Neuron (in vitro differentiated cells): ENCODE measurements around the gene PLB1.

Experiments used
- H2AFZ ChIP-seq: one replicate; pipeline ENCODE4 v1.6.1; 2013; ENCODE audit warnings: low read depth, mild to moderate bottlenecking, inconsistent platforms, low read length, moderate library complexity
- H3K27me3 ChIP-seq: one replicate; pipeline ENCODE4 v1.6.1; 2013; ENCODE audit warnings: low read length; ENCODE audit not compliant: insufficient read depth
- H3K36me3 ChIP-seq: one replicate; pipeline ENCODE4 v1.6.1; 2013; ENCODE audit warnings: low read length; ENCODE audit not compliant: insufficient read depth
- H3K4me1 ChIP-seq: one replicate; pipeline ENCODE4 v1.6.1; 2013; ENCODE audit warnings: low read length; ENCODE audit not compliant: insufficient read depth
- H3K4me3 ChIP-seq: 2 replicates; pipeline ENCODE4 v1.5.1; 2013; ENCODE audit warnings: mild to moderate bottlenecking, low read length, moderate library complexity
- H3K9me3 ChIP-seq: one replicate; pipeline ENCODE4 v1.6.1; 2013; ENCODE audit warnings: low read length

Gene PLB1

DNA sequence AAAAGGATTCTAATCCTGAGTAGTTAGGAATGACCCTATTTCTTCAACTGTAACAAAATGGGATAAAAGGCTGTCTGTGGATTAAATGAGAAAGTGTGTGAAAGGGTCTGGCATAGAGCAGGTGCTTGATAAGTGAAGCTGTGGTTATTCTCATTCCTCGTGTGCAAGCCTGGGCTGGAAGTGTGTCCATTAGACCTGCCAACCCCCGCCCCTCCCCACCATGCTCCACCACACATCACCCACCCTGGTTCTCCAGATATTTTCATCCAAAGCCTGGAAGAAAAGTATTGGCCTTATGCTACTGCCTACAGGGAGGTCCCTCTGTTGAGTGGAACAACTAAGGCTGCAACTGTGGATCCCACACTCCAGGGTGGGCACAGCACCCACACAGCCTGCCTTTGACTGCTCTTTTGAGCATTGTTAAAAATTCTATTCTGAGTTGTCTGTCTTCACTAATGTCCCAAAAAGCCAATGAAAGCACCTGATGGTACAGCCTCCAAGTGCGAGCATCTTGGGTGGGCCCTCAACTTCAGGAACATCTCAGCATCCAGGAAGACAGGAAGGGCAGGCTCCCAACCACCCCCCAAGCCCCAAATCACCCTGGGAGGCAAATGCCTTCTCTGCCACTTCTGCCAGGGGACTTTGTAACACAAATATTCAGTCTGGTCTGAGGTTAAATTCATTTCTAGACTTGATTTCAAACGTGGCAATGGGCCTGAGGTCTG is 153.0 kb downstream of the PLB1 start:
- no peaks in the 10 kb centered on the region for H3K27me3 ChIP-seq
- no peak overlapping the region for H2AFZ ChIP-seq
- H3K9me3 ChIP-seq: no peaks in the 10 kb centered on the region
- no peak overlapping the region for H3K4me3 ChIP-seq
- H3K36me3 ChIP-seq: no peaks in the 10 kb centered on the region
- peaks cover 38% of the 10 kb centered on the region for H3K4me1 ChIP-seq

DNA sequence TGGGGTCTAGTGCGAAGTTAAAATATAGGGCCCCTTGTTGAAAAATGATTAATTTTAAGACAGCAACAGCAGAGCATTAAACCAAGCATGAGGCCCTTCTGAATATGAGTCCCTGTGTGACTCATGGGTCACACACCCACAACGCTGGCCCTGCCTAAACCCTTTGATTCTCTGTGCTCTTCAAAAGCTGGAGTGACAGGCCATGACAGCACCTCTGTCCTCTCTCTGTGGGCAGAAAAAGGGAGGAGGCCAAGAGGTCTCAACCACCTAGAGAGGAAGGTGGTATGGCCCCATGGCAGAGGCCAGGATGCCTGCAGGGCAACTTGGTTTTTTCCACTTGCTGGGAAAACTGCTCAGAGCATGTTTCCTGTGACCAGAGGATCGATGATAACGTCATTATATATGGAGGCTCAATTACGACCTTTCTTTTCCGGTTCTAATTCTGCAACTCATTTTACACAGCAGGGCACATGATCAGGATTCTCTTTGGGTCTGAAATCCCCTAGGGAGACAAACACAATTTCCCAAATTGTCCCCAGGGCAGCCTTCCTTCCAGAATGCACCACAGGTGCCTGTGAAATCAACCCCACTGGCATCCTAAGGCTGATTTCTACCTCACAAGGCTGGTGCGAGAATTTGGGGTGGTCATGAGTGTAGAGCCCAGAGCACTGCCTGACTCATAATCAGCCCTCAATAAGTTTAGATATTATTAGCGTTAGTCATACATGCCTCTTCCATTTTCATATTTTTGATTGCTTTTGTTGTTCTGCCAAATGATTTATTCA is 153.8 kb downstream of the PLB1 start:
- Histone ChIP-seq H3K4me1 (peaks cover 30% of the 10 kb centered on the region), H2AFZ (no peak overlapping the region), H3K27me3 (no peaks in the 10 kb centered on the region)

DNA sequence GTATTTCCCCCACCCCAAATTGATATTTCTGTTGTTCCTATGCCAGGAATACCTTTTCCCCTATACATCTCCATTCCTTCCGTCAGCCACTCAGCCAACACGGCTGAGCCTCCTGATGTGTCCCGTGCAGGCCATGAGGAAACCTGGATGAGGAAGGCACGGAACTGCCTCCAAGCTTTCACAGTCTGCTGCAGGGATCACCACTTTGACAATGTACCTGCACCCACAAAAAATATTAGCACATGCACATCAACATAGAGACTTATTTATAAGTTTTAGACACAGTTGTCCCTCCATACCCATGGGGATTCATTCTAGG is 154.4 kb downstream of the PLB1 start:
- peaks cover 24% of the 10 kb centered on the region for H3K4me1 ChIP-seq
- no peaks in the 10 kb centered on the region for H3K36me3 ChIP-seq
- no peak overlapping the region for H2AFZ ChIP-seq
- H3K4me3 ChIP-seq: no peak overlapping the region
- H3K27me3 ChIP-seq: no peaks in the 10 kb centered on the region
- no peaks in the 10 kb centered on the region for H3K9me3 ChIP-seq

More for the DNA sequence above, 153.8 kb downstream of the PLB1 start:
- Histone ChIP-seq H3K9me3 (no peaks in the 10 kb centered on the region), H3K36me3 (no peaks in the 10 kb centered on the region), H3K4me3 (no peak overlapping the region)

DNA sequence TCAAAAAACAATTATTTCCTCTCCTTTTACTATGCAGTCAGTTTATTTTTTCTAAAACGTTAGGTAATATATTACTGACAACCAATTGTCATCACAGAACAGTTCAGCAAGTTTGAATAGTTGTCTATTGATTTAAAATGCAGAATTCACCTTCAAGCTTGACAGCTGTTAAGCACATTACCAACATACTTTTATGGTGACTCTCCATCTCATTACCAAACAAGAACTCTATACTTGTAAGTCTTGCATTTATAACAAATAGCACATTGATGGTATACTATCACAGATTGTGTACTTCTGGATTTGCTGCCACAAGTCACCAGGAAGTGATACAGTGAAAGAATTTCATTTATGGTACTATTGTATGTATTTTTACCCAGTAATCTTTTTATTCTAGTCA is 156.4 kb downstream of the PLB1 start:
- H3K4me3 ChIP-seq: no peak overlapping the region
- no peaks in the 10 kb centered on the region for H3K27me3 ChIP-seq
- H3K36me3 ChIP-seq: no peaks in the 10 kb centered on the region
- no peak overlapping the region for H2AFZ ChIP-seq
- peaks cover 21% of the 10 kb centered on the region for H3K4me1 ChIP-seq
- H3K9me3 ChIP-seq: no peaks in the 10 kb centered on the region

DNA sequence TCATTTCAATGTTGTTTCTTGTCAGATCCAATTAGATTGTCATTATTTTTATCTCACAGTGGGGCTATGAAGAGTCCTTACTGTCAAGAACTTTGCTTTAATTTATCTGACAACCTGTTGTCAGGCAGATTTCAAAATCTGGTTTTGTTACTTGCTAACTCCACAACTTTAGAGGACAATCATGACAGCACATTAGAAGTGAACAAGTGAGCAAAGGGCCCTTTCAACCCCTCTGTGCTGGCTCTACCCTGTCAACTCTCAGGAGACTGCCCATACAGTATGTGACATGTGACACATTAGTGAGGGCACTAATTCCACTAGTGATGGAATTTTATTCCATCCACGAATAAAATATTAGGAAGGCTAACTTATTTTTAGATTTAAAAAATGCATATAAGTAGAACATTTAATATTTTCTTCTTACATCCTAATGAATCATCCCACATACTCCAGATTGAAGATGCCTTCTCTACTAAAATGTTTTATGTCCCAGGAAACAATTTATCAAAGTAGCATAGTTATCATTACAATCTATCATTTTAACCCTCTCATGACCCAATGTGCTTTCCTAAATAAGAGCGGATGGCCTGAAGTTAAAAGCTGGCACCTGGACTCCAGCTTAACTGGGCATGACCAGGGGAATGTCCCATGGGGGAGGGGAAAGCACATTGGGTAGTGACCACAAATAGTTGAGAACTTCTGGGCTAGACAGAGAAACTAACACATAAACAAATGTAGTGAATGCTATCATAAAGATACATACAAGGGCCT is 158.2 kb downstream of the PLB1 start:
- Histone ChIP-seq H3K9me3 (no peaks in the 10 kb centered on the region), H3K4me1 (peaks cover 11% of the 10 kb centered on the region), H3K4me3 (no peak overlapping the region), H2AFZ (no peak overlapping the region), H3K27me3 (no peaks in the 10 kb centered on the region), H3K36me3 (no peaks in the 10 kb centered on the region)

DNA sequence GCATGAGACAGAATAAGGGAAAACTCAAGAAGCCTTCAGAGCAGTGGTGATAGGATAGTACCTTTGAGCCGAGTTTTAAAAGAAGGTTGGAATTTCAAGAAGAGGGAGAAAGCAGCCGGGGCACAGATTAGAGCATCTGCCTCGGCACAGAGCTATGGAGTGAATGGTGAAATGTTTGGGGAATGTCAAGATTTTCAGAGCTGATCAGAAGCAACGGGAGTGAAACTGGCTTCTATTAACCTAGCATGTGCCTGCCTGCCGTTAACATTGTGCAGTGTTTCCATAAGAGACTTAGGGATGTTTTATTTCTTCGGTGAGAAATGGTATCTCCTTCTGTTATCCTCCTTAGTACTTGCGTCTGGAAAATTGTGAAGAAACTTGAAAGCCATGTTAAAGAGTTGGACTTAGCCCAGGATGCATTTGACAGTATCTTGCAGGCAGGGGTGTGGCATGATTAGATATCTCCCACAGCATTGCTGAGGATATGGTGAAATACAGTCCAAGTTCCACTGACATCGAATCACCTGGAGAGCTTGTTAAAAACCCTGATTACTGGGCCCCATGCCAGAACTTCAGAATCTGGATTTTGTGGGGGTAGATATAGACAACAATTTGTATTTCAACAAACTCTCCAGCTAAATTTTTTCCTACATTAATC is 158.9 kb downstream of the PLB1 start:
- Histone ChIP-seq H3K9me3 (no peaks in the 10 kb centered on the region), H3K4me1 (peaks cover 4% of the 10 kb centered on the region), H3K4me3 (no peak overlapping the region), H2AFZ (no peak overlapping the region), H3K27me3 (no peaks in the 10 kb centered on the region), H3K36me3 (no peaks in the 10 kb centered on the region)

DNA sequence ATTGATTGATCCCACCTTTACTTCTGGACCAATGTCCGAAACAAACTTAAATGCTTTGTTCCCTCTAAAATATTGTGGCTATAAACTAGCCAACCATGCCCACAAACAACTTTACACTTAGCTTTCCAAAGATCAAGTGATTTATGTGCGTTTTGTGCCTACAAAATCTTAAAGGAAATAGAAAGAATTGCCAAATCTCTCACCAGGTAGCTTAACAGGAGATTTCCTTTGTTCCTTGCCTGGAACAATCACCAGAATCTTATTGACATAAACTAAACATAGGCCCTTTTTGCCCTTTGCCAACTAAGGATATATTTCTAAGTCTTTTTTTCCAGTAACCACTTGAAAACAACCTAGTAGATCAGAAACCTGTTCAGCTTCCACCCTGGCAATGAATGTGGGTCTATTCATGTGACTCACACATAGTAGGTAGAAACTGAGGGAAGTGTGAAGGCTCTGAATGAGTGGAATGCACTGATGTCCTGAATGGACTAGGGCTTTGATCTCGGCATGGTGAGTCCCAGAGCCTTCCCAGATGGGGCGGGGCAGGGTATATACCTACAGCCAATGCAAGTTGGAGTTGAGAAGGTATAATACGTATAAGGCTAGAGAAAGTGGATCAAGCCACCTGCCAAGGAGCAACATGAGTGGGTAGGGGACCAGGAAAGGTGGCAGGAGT is 161.2 kb downstream of the PLB1 start:
- no peaks in the 10 kb centered on the region for H3K9me3 ChIP-seq

DNA sequence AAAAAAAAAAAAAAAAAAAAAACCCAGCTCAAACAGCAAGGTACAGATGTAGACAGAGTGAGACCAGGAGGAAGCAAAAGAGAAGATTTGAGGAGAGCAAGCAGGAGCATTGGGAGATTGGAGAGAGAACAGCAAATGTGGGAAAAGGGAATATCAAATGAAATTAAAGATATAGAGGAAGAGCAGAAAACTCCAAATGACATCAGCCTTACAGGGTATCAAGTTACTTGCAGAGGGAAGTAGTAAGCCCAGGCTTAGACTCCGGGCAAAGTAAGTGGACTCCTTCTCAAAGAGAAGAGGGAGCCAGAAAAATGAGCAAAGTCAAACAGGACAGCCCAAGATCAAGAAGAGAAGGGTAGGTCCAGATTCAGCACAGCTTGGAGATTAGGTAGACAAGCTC is 162.5 kb downstream of the PLB1 start:
- Histone ChIP-seq H2AFZ (no peak overlapping the region), H3K36me3 (no peaks in the 10 kb centered on the region), H3K4me3 (no peak overlapping the region), H3K9me3 (no peaks in the 10 kb centered on the region), H3K4me1 (no peaks in the 10 kb centered on the region), H3K27me3 (no peaks in the 10 kb centered on the region)

More for the DNA sequence above, 161.2 kb downstream of the PLB1 start:
- Histone ChIP-seq H3K36me3 (no peaks in the 10 kb centered on the region), H3K4me1 (no peaks in the 10 kb centered on the region), H3K4me3 (no peak overlapping the region), H2AFZ (no peak overlapping the region), H3K27me3 (no peaks in the 10 kb centered on the region)

DNA sequence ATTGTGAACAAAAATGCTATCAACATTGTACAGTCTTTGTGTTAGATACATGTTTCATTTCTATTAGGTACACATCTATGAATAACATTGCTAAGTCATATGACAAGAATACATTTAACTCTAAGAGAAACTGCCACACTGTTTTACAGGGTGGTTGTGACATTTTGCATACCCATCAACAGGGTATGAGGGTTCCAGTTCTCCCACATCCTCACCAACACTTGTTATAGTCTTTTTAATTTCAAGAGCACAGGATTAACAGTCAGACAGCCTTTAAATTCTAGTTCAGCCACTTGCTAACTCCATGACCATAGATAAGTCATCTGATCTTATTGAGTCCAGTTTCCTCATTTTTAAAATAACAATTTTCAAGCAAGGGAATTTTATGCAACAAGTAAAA is 163.3 kb downstream of the PLB1 start:
- peaks cover 3% of the 10 kb centered on the region for H3K4me1 ChIP-seq
- no peaks in the 10 kb centered on the region for H3K9me3 ChIP-seq
- no peaks in the 10 kb centered on the region for H3K27me3 ChIP-seq
- H3K36me3 ChIP-seq: no peaks in the 10 kb centered on the region
- H3K4me3 ChIP-seq: no peak overlapping the region
- H2AFZ ChIP-seq: no peak overlapping the region

DNA sequence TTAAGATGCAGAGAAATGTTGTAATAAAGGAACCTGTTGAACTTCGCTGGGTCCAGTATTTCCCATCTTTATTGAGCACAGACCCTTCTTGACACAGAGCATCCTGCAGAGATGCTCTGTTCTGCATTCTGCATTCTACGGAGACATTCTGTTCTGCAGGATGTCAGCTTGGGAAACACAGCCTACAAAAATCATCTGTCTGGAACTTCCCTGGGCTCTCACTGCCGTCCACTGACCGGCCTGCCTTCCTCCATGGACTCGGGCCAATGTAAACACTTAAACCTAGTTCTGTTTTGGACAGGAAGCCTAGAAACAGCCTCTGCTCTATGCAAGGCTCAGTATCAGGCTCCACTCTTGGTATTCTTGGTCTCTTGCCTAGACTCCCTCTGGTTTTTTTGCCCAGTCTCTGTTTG is 165.7 kb downstream of the PLB1 start:
- H3K27me3 ChIP-seq: no peaks in the 10 kb centered on the region
- H3K9me3 ChIP-seq: no peaks in the 10 kb centered on the region
- H3K36me3 ChIP-seq: no peaks in the 10 kb centered on the region
- H2AFZ ChIP-seq: no peak overlapping the region
- no peak overlapping the region for H3K4me3 ChIP-seq
- peaks cover 15% of the 10 kb centered on the region for H3K4me1 ChIP-seq

DNA sequence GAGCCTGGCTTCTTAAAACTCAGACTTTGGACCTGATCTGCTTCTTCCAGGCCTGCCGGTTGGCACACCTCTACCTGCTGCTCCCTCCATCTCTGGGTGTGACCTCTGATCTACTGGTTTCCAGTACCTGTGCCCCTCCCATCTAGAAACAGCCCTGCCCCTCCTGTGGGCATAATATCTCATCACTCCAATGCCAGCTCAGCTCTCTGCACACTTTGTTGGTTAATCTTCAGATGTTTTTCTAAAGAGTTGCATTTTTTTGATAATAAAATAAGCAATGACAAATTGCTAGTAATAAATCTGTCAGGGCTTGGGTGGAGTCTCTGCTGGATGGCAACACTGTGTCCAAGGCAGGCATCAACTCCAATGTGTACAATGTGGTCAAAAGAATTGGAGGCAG is 166.2 kb downstream of the PLB1 start:
- H3K4me3 ChIP-seq: no peak overlapping the region
- H3K9me3 ChIP-seq: no peaks in the 10 kb centered on the region
- H3K4me1 ChIP-seq: peaks cover 15% of the 10 kb centered on the region
- H3K27me3 ChIP-seq: no peaks in the 10 kb centered on the region
- H2AFZ ChIP-seq: no peak overlapping the region
- no peaks in the 10 kb centered on the region for H3K36me3 ChIP-seq

DNA sequence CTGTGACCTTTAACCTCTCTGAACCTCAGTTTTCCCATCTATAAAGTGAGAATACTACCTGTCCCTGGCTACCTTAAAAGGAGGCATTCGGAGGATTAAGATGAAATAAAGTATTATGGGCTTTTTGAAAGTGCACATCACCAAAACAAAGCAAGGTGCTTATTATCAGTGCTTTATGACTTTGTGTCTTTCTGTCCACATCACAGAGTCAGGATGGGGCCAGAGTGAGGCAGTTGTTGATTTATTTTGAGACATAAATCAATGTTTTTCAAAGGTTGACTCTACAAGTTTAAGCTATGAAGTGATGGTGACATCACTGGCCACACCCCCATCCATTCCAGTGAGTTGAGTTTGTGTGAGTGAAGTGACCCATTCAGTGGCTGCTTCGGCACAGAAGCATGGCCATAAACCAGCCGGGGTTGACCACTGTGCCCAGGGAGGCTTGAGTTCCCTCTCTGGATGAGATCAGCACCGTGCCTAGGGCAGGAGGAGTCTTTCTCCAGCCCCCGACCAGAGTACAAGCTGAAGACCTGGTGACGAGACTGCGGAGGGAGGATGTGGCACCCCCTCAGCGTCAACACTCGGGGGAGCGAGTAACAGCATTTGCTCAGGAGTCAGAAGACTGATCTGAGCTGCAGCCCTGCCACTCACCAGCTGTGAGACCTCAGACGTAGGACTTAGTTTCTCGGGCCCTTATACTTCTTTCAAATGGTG is 166.8 kb downstream of the PLB1 start:
- H3K4me1 ChIP-seq: peaks cover 15% of the 10 kb centered on the region
- no peak overlapping the region for H3K4me3 ChIP-seq
- H3K27me3 ChIP-seq: no peaks in the 10 kb centered on the region
- H3K36me3 ChIP-seq: no peaks in the 10 kb centered on the region
- no peaks in the 10 kb centered on the region for H3K9me3 ChIP-seq
- H2AFZ ChIP-seq: no peak overlapping the region
